Chondrocyte (in vitro differentiated cells): ENCODE data around the gene TSC22D3. TPM values are rescaled to one million over a fixed set of nuclear protein-coding genes. Genes with fewer than 3 reads are reported as not detected.

Source experiments
- DNase-seq: peaks from one replicate; pipeline ENCODE4 v3.0.0; 2021; ENCODE audit warnings: mixed read lengths, low spot score
- H3K27ac Mint-ChIP-seq: one replicate; pipeline ENCODE4 v1.8.0; 2021; ENCODE audit warnings: mild to moderate bottlenecking, moderate library complexity, mixed read lengths; ENCODE audit not compliant: unreplicated experiment
- H3K27me3 Mint-ChIP-seq: 2 replicates; pipeline ENCODE4 v1.8.0; 2021; ENCODE audit warnings: low read depth, mixed read lengths
- H3K36me3 Mint-ChIP-seq: 2 replicates; pipeline ENCODE4 v1.8.0; 2021; ENCODE audit warnings: low read depth, mixed read lengths
- H3K4me1 Mint-ChIP-seq: 2 replicates; pipeline ENCODE4 v1.8.0; 2021; ENCODE audit warnings: low read depth, mild to moderate bottlenecking, mixed read lengths
- H3K4me3 Mint-ChIP-seq: one replicate; pipeline ENCODE4 v1.8.0; 2021; ENCODE audit warnings: mild to moderate bottlenecking, moderate library complexity, mixed read lengths; ENCODE audit not compliant: unreplicated experiment
- H3K9me3 Mint-ChIP-seq: 2 replicates; pipeline ENCODE4 v1.8.0; 2021; ENCODE audit warnings: low read depth, mixed read lengths
- total RNA-seq: library from RNA; stranded (reverse); gene quantifications from 3 replicates; pipeline ENCODE4 v1.2.1, GENCODE V29; 2021
- TF ChIP-seq, protein P1 (sequence below): fragments of 200-600 bp; sonication (generic); IDR thresholded peaks from 2 replicates; pipeline ENCODE4 v1.5.0; 2021; ENCODE audit warnings: antibody characterized with exemption, mild to moderate bottlenecking, moderate library complexity

TSC22D3 gene
- total RNA-seq, 1 donor from 2014 or later = 191 TPM

GRCh38 chrX:107721966-107722707 is 53.5 kb downstream of the TSC22D3 start:
- H3K4me1 Mint-ChIP-seq = peaks cover 60% of the 10 kb centered on the region
- TF ChIP-seq, protein P1, sequence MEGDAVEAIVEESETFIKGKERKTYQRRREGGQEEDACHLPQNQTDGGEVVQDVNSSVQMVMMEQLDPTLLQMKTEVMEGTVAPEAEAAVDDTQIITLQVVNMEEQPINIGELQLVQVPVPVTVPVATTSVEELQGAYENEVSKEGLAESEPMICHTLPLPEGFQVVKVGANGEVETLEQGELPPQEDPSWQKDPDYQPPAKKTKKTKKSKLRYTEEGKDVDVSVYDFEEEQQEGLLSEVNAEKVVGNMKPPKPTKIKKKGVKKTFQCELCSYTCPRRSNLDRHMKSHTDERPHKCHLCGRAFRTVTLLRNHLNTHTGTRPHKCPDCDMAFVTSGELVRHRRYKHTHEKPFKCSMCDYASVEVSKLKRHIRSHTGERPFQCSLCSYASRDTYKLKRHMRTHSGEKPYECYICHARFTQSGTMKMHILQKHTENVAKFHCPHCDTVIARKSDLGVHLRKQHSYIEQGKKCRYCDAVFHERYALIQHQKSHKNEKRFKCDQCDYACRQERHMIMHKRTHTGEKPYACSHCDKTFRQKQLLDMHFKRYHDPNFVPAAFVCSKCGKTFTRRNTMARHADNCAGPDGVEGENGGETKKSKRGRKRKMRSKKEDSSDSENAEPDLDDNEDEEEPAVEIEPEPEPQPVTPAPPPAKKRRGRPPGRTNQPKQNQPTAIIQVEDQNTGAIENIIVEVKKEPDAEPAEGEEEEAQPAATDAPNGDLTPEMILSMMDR = no peak

DNA sequence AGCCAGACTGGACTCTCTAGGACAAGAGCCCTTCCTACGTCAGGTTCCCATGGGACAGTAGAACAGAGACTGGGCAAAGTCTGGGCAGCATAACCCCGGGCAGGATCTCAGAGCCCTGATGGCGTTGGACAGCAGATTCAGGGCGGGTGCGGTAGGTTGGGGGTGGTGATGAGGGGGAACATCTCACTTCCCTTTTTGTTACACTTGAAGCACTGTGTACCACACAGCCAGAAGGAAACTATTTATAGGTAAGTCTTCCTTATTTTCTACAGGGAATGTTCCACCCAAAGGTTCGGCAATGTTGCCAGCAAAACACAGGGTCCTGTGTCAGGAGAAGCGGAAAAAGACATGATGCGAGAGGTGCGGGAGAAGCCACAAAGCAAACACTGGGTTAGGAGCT is 54.3 kb downstream of the TSC22D3 start:
- no peak overlapping the region for H3K4me3 Mint-ChIP-seq
- no peaks in the 10 kb centered on the region for H3K27me3 Mint-ChIP-seq

More at GRCh38 chrX:107721966-107722707, 53.5 kb downstream of the TSC22D3 start:
- Mint-ChIP-seq H3K9me3 (no peaks in the 10 kb centered on the region), H3K27me3 (no peaks in the 10 kb centered on the region), H3K36me3 (no peaks in the 10 kb centered on the region), H3K4me3 (peak overlapping the region; percentile 4), H3K27ac (peak overlapping the region; percentile 64)
- DNase-seq = no peak

DNA sequence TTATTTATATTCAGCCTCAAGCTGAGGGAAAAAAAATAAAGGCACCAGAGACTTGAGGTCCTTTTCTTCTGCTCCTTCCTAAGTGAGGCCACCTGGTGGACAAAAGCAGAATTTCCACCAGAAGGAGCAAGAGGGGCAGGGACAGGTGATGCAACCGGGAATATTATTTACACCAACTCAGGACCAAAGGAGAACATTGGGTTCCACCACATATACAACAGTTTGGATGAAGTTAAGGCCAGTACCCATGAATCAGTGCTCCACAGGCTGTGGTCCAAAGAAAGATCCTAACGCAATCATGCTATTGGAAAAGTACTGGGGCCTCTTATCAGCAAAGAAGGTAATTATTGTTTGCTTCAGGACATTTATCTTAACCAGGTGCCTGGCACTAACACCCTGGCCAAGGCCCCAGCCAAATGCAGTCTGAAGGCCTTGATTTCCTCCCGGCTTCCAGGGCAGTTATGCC is 57.4 kb downstream of the TSC22D3 start:
- Mint-ChIP-seq H3K9me3 (no peaks in the 10 kb centered on the region), H3K4me3 (no peak overlapping the region), H3K36me3 (peaks cover 20% of the 10 kb centered on the region), H3K4me1 (peaks cover 55% of the 10 kb centered on the region), H3K27ac (peak overlapping the region; percentile 98), H3K27me3 (no peaks in the 10 kb centered on the region)
- DNase-seq = no peak
- TF ChIP-seq, protein P1 = peak; percentile 85

More for the DNA sequence above, 54.3 kb downstream of the TSC22D3 start:
- H3K4me1 Mint-ChIP-seq = peaks cover 54% of the 10 kb centered on the region
- H3K27ac Mint-ChIP-seq = no peak overlapping the region
- no peak for DNase-seq
- H3K9me3 Mint-ChIP-seq = no peaks in the 10 kb centered on the region
- TF ChIP-seq, protein P1 = no peak
- no peaks in the 10 kb centered on the region for H3K36me3 Mint-ChIP-seq

GRCh38 chrX:107716816-107717700 is 58.5 kb downstream of the TSC22D3 start:
- H3K36me3 Mint-ChIP-seq = peaks cover 22% of the 10 kb centered on the region
- H3K27ac Mint-ChIP-seq = peak overlapping the region; percentile 98
- TF ChIP-seq, protein P1 = no peak
- peaks cover 58% of the 10 kb centered on the region for H3K4me1 Mint-ChIP-seq
- DNase-seq = no peak
- H3K9me3 Mint-ChIP-seq = no peaks in the 10 kb centered on the region
- H3K4me3 Mint-ChIP-seq = peak overlapping the region; percentile 88
- H3K27me3 Mint-ChIP-seq = no peaks in the 10 kb centered on the region

GRCh38 chrX:107716118-107716684 is 59.4 kb downstream of the TSC22D3 start:
- Mint-ChIP-seq H3K27me3 (no peaks in the 10 kb centered on the region), H3K9me3 (no peaks in the 10 kb centered on the region), H3K27ac (peak overlapping the region; percentile 98), H3K4me3 (peak overlapping the region; percentile 88), H3K36me3 (peaks cover 22% of the 10 kb centered on the region), H3K4me1 (peaks cover 57% of the 10 kb centered on the region)
- DNase-seq = no peak
- TF ChIP-seq, protein P1 = no peak
